Fibroblast of pulmonary artery (primary cell): ENCODE results near the gene ZNF777.

ENCODE experiments used
- DNase-seq: peaks from one replicate; pipeline ENCODE4 v3.0.0-alpha.2; 2010; ENCODE audit warnings: low read depth
- H3K4me3 ChIP-seq: replicated peaks from 2 replicates; pipeline ENCODE4 v1.5.1; 2011; ENCODE audit warnings: low read depth, mild to moderate bottlenecking, control low read depth, low read length, moderate library complexity
- CTCF ChIP-seq: IDR thresholded peaks from 2 replicates; pipeline ENCODE4 v1.5.1; 2011; ENCODE audit warnings: mild to moderate bottlenecking, control low read depth, low read length, inconsistent platforms; ENCODE audit errors: missing control alignments

The ZNF777 gene

GRCh38 chr7:149458235-149458634, 2.6 kb downstream of the ZNF777 start:
- TF ChIP-seq CTCF, result no peak
- DNase-seq, result no peak
- no peak overlapping the region for H3K4me3 ChIP-seq

- no peak overlapping the region for H3K4me3 ChIP-seq
- no peak for TF ChIP-seq CTCF
- DNase-seq, result no peak
Observed at GRCh38 chr7:149457766-149458165, 3.1 kb downstream of the ZNF777 start.

GRCh38 chr7:149456506-149457421, 4.1 kb downstream of the ZNF777 start:
- DNase-seq, result no peak
- TF ChIP-seq CTCF, result no peak
- no peak overlapping the region for H3K4me3 ChIP-seq

- no peak for TF ChIP-seq CTCF
- H3K4me3 ChIP-seq, result no peak overlapping the region
- no peak for DNase-seq
Observed at GRCh38 chr7:149455175-149455950, 5.5 kb downstream of the ZNF777 start.

- TF ChIP-seq CTCF, result no peak
- H3K4me3 ChIP-seq, result no peak overlapping the region
- DNase-seq, result no peak
Observed at GRCh38 chr7:149454750-149455149, 6.1 kb downstream of the ZNF777 start.

GRCh38 chr7:149454006-149454405, 6.9 kb downstream of the ZNF777 start:
- H3K4me3 ChIP-seq, result no peak overlapping the region
- TF ChIP-seq CTCF, result no peak
- no peak for DNase-seq
